ENCODE measurements around the gene ST3GAL6.

Gene ST3GAL6

DNA sequence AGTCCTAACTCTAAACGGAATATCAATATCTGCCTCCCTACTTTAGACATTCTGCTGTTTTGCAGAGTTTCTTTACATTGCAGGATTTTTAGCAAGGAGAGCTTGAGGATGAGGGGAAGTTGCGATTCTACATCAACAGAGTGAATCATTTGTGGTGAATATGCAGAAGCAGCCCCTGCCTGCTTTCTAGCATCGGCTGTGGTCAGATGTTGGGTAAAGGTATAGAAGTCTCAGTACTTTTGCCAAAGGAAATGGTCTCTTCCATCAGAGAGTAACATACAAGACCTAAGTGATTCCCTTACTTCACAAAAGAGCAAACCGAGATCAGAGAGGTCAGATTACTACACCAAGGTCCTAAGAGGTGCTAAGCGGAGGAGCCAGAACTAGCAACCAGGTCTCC lies 15.2 kb downstream of the ST3GAL6 start:
- no peak for DNase-seq

GRCh38 chr3:98778852-98779413 lies 15.8 kb downstream of the ST3GAL6 start:
- no peak for DNase-seq

DNA sequence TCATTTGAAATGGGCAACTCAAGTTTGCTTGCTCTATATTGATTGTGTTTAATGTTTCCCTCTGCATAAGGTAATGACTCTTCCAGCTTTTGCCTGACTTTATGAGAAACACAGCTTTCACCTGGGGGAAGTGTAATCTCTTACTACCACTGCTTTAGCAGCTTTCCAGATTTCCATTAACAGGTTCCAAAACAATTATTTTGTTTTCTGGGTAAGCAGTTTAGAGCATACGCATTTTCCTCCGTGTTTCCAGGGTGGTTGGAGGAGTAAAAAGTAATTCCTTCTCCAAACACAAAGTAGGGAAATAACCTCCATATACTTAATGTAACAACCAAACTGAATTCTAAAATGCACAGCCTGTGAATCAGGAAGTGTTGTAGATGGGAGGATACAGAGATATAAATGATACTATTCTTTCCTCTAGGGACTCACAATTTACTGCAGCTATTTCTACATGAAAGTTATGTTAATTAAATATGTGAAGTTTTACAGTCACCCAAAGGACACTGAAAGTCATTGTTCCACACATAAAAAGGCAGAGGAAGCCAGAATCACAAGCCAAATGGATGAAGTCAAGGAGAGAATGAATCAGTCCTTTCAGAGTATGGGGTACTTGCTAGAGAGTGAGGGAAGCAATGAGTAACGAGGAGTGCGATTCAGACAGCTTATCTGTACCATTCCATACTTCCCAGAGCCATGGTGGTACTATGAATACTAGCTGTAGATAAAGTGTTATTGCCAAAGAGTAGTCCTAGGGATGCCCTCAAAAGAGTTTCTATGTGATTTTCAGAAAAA lies 16.6 kb downstream of the ST3GAL6 start:
- no peak for DNase-seq

DNA sequence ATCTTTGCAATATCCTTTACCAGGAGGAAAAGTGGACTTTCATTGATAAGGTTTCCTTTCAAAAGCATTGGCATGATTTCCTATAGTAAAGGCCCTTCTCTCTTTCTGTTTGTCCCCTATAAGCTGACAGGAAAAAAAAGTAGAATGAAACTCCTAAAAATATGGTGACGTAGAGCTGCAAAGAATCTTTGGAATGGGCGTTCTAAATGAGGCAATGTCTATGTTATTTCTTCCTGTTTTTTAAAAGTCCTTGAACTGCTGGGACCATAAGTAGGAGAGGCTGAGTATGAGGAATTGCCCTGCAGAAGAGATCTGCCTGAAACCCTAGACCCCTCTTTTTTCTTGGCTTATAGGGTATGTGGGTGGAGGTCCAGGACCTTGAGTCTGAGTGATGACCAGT lies 17.2 kb downstream of the ST3GAL6 start:
- no peak for DNase-seq

DNA sequence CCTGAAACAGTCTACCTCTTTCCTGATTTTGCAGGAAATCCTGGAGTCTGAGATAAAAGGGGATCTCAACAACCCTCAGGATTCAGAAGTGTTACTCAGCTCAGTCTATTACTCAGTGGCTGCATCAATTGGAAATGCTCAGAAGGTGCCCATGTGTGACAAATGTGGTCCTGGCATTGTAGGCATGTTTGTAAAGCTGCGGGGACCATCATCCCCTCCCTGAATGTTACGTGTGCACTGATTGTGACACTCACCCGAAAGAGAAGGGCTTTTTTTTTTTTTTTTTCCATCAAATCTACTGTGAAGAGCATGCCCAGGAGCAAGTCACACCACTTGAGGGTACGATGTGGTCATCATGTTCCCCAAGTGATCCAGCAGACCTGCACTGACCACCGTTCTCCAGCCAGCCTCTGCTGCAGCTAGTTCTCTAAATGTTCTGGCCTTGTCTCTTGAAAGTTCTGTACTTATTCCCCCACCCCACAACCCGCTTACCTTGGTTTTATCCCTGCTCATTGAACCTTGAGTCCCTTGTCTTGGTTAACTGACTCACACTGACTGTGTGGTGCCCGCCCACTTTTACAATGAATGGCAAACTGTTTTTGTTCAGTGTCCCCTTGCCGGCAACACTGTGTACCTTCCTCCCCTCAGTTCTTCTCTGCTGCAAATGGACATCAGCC lies 19.8 kb downstream of the ST3GAL6 start:
- no peak for DNase-seq

- no peak for DNase-seq
These were observed 20.9 kb downstream of the ST3GAL6 start for GRCh38 chr3:98784042-98784441.

- DNase-seq, result no peak
These were observed 21.8 kb downstream of the ST3GAL6 start for GRCh38 chr3:98784666-98785600.

DNA sequence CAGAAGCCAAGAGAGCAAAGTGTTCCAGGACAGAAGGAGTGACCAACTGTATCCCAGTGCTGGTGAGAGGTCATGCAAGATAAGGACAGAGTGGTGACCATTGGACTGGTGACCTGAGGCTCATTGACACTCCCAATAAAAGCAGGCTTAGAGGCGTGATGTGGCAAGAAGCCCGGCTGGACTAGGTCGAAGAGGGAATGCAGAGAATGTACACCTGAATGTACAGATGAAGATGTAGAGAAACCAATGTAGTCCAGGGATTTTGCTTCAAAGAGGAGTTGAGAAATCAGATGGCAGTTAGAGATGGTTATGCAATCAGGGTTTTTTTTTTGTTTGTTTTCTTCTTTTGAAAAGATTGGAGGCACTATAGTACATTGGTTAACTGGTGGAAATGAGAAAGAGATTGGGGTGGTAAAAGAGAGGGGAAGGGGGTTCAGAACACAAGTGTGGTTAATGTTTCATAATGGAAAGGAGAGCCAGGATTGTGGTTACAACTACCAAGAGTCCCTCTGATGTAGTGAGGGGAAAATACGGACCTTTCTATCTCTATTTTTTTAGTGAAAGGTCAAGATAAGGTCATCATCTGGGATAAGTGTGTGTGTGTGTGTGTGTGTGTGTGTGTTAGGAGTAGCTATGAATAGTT lies 23.3 kb downstream of the ST3GAL6 start:
- DNase-seq, result no peak

- DNase-seq, result no peak
These were observed 24.0 kb downstream of the ST3GAL6 start for GRCh38 chr3:98787181-98787580.

DNA sequence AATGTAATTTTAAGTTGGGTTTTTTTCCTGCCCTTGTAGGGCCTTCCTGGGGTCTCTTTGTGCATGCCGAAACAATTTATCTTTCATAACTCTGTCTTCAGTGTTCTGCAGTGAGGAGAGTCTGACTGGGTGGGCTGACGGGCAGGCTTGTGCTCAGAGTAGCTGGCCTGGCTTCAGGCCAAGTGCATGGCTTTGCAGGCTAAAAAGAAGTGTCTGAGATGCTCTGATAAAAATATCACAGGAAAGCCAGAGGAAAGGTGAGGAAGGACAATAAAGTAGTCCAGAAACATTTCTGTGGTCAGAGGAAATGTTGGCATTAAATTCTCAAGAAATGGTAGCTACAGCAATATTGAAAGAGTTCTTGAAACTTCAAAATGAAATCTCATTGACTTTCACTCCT lies 25.5 kb downstream of the ST3GAL6 start:
- no peak for DNase-seq

- no peak for DNase-seq
These were observed 28.5 kb downstream of the ST3GAL6 start for GRCh38 chr3:98791341-98792325.

DNA sequence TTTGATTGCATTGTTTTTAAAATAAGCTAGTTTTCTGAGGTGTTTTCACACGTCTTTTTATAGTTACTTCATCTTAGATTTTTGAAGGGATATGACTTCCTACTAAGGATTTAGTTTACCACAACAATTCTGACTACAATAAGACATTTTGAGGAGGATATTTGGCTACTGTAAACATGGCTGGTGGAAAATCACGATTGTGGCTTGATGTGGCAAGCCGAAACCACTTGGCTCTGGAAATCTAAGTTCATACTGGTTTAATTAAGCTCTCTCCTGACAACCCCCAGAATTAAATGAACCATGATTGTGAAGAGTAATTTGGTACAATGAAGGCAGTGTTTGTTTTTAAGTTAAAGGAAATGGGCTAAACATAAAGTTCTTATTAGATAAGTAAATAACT lies 30.8 kb downstream of the ST3GAL6 start:
- DNase-seq, result no peak

- no peak for DNase-seq
These were observed 33.2 kb downstream of the ST3GAL6 start for GRCh38 chr3:98796334-98796733.

DNA sequence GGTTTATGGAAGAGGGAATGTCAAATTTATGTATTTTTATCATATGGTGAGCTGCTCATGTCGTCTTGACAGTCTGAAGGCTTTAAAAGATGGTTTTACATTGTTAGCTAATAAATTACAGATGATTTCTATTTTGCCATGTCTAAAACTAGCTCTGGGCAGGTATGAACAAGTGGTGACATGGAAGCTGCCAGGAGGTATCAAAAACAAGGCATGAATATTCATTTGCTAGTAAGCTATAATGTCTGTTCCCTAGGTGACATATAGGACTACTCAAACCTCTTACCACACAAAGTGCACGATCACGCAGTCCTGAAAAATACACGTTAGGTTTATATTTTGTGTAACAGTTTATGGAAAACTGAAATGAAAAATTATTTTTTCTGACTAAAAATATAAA lies 34.8 kb downstream of the ST3GAL6 start:
- no peak for DNase-seq

- DNase-seq, result no peak
These were observed 35.7 kb downstream of the ST3GAL6 start for GRCh38 chr3:98798820-98799219.

DNA sequence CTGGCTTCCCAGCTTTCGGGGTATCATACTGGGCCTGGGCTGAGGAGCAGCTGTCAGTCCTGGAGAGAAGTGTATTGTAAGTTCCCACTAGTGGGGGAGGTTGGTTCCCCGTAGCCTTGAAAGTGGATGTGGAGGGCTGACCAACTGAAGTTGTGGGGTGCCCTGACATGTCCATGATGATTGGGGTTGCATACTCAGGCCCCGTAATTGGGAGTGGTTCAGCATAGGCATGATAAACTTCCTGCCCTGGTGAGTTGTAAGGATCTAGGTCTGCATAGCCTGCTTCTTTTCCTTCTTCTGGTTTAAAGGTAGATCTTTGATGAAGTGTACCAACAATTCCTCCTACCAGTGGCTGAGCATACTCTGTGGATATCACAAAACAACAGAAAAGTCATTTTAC lies 36.3 kb downstream of the ST3GAL6 start:
- no peak for DNase-seq

DNA sequence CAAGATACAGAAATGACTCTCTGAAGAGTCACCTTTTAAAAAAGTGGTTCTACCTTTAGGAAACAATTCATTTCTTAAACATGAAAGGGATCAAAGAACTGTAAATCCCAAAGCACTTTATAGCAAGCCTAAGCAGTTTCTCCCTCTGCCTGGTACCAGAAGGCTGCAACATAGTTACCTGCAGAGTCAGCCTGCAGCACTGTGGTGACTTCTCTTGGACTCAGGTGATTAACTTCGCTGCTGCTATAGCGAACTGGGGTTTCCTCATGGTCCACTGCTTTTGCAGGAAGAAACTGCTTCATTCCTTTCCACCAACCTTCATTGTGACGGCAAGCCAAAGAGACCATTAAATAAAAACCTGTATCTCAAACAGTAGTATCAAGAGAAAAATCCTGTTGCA lies 37.3 kb downstream of the ST3GAL6 start:
- DNase-seq, result no peak

DNA sequence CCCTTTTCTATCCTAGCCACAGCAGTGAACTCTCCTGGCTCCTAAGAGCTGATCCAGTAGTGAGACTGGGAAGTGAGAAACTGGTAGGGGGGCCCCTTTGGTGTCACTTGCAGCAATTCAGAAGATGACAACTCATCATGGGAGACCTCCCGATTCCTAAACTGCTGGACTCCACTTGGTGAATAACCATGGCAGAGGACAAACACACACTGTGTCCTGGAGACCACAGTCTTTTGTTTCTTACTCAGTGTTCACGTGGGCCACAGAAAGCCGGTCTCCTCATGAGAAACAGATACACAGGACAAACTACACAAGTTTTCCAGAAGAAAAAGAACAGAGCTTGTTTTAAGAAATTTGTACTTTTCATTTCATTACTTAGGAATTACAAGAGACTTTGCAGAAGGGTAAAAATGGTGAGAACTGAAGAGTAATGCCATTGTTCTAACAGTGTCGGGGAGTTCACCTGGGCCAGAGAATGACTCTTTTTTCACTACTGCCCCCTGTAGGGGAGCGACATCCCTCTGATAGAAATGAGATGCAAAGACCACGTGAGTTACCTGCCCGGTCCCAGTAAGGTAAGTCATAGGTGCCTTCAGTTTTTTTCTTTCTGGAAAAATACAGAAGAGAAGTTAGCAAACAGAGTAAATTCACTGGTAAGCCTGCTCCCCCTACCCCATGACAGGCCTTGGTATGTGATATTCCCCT lies 38.1 kb downstream of the ST3GAL6 start:
- no peak for DNase-seq

DNA sequence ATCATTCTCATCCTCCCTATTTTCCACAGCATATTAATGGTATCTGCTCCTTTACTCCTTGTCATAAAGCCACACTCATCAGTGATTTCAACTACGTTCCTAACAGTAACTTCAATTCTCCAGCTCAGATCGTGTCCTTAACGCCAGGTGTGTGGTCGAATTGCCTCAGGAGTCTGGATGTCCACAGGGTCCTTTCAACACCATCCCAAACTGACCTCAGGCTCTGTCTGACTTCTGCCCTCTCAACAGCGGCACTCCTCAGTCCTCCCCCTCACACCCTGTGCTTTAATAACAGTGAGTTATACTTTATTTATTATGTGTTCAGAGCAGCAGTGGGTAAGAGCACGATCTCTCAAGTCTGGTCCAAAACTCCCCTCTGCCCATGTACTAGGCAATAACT lies 42.4 kb downstream of the ST3GAL6 start:
- no peak for DNase-seq

DNA sequence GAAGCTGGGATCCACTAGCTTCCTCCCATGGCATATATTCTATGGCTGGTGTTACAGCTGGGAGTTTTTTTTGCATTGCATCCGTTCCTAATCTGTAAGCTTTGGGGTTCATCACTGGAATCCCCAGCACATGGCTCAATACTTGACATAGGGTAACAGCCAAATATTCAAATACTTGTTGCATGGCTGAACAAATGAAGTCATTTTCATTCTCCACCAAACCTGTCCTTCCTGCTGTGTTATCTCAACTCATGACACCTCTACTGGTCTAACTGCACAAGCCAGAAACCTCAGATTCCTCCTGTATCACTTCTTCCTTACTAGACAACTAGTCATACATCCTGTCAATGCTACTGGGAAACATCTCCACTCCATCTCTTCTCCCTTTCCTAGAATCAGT lies 43.4 kb downstream of the ST3GAL6 start:
- no peak for DNase-seq

- DNase-seq, result no peak
These were observed 43.9 kb downstream of the ST3GAL6 start for GRCh38 chr3:98807011-98807410.

All from NCI-H2107 (cell line).